ENCODE data around the gene TNFRSF8.
"Not testable (repeated sequence)": the region's sequence is repeated elsewhere in the genome, so short reads cannot be mapped to it uniquely, and the experiment has no call there.

- not testable (repeated sequence) for TF ChIP-seq POLR2A (IDR thresholded peaks at IDR 0.05); CTCF (IDR thresholded peaks at IDR 0.05 in 4 of 5, conservative IDR thresholded peaks at IDR 0.05 in 1 of 5)
Measured at GRCh38 chr1:12106861-12107260, 43.8 kb downstream of the TNFRSF8 start.
